Testis (tissue), 3 donors: ENCODE results near the gene CFAP90. TPM values are rescaled to one million over a fixed set of nuclear protein-coding genes. Genes with fewer than 3 reads are reported as not detected.

Source experiments
- DNase-seq: peaks from one replicate; pipeline ENCODE4 v3.0.0-alpha.2; 2019
- H3K27ac ChIP-seq, 2 donors: fragments of 200-600 bp; sonication (generic); one replicate each; pipeline ENCODE4 v1.5.1; 2019
- H3K27me3 ChIP-seq: fragments of 200-600 bp; sonication (generic); one replicate; pipeline ENCODE4 v1.5.1; 2019
- H3K36me3 ChIP-seq: fragments of 200-600 bp; sonication (generic); one replicate; pipeline ENCODE4 v1.5.1; 2017; ENCODE audit warnings: low read depth; ENCODE audit errors: missing control alignments
- H3K4me1 ChIP-seq: fragments of 200-600 bp; sonication (generic); one replicate; pipeline ENCODE4 v1.5.1; 2019
- H3K4me3 ChIP-seq, 2 donors: fragments of 200-600 bp; sonication (generic); one replicate each; pipeline ENCODE4 v1.5.1; 2017 to 2019
- H3K9me3 ChIP-seq: fragments of 200-600 bp; sonication (generic); one replicate; pipeline ENCODE4 v1.5.1; 2017
- CTCF ChIP-seq, 3 experiments: fragments of 450-650 bp in 2 of 3; fragments of 200-600 bp in 1 of 3; sonication (generic) in 1 of 3; IDR thresholded peaks; one replicate each; pipeline ENCODE4 v1.5.1; 2016 to 2019; ENCODE audit warnings: antibody characterized with exemption in 3 of 3, mild to moderate bottlenecking in 2 of 3, moderate library complexity in 1 of 3
- POLR2A ChIP-seq: fragments of 450-650 bp; IDR thresholded peaks from one replicate; pipeline ENCODE4 v1.6.1; 2017; ENCODE audit warnings: antibody characterized with exemption, mild to moderate bottlenecking, moderate library complexity
- WGBS, 2 donors: methylation state at CpG; one replicate each; pipeline ENCODE4 v1.1.5; 2018; 5-methylcytosine and 5-hydroxymethylcytosine counted together
- intact Hi-C: fragments of 100-400 bp; cut with DNase I; formaldehyde crosslinking; loops from one replicate; pipeline ENCODE4 v1.15.1; 2023; ENCODE audit warnings: low total_unique reads
- polyA plus RNA-seq: library from polyadenylated mRNA; stranded (reverse); fragments of 350-450 nt; fragmentation: Illumina TruSeq; extraction: RNeasy Lipid Tissue Mini Kit (QIAGEN cat#74804); gene quantifications from one replicate; pipeline ENCODE4 v1.2.3, GENCODE V29; 2014; ENCODE audit warnings: low read depth, low replicate concordance; ENCODE audit not compliant: insufficient read depth
- total RNA-seq, 2 donors: library from RNA; depleted of rRNA; stranded (reverse); fragments of >200 nt; gene quantifications; one replicate each; pipeline ENCODE4 v1.2.3, GENCODE V29; 2016

CFAP90 gene
- total and polyA plus RNA-seq, 3 donors from 2014 or later = 12.2 to 55.2 (median 33.0) TPM

GRCh38 chr5:7825630-7826029 is 25.3 kb downstream of the CFAP90 start:
- no peak overlapping the region for H3K27ac ChIP-seq
- WGBS, 2 donors = 65 to 72% methylated on average over 6 to 11 of the region's 11 CpGs
- no peak overlapping the region for H3K4me3 ChIP-seq
- H3K4me1 ChIP-seq = no peaks in the 10 kb centered on the region
- intact Hi-C loops = no loop called here
- no peaks in the 10 kb centered on the region for H3K9me3 ChIP-seq
- no peaks in the 10 kb centered on the region for H3K36me3 ChIP-seq
- no peaks in the 10 kb centered on the region for H3K27me3 ChIP-seq
- TF ChIP-seq POLR2A (no peak), CTCF (IDR thresholded peaks at IDR 0.05) (no peak)
- DNase-seq = no peak

GRCh38 chr5:7824995-7825394 is 25.9 kb downstream of the CFAP90 start:
- WGBS, 2 donors = 87 to 95% methylated on average over 6 to 18 of the region's 18 CpGs
- no peak for TF ChIP-seq POLR2A
- TF ChIP-seq CTCF (IDR thresholded peaks at IDR 0.05) = no peak
- H3K4me3 ChIP-seq = no peak overlapping the region
- no peaks in the 10 kb centered on the region for H3K27me3 ChIP-seq
- H3K36me3 ChIP-seq = no peaks in the 10 kb centered on the region
- DNase-seq = no peak
- no peaks in the 10 kb centered on the region for H3K4me1 ChIP-seq
- no peaks in the 10 kb centered on the region for H3K9me3 ChIP-seq
- intact Hi-C loops = no loop called here
- H3K27ac ChIP-seq = no peak overlapping the region

GRCh38 chr5:7823594-7823993 is 27.3 kb downstream of the CFAP90 start:
- intact Hi-C loops = no loop called here
- no peak for DNase-seq
- Histone ChIP-seq H3K36me3 (no peaks in the 10 kb centered on the region), H3K9me3 (no peaks in the 10 kb centered on the region), H3K4me1 (no peaks in the 10 kb centered on the region), H3K27ac (no peak overlapping the region), H3K4me3 (no peak overlapping the region), H3K27me3 (no peaks in the 10 kb centered on the region)
- TF ChIP-seq POLR2A (no peak), CTCF (IDR thresholded peaks at IDR 0.05) (no peak)
- WGBS, 2 donors = 67 to 76% methylated on average over 8 of the region's 8 CpGs

- Histone ChIP-seq H3K9me3 (no peaks in the 10 kb centered on the region), H3K27me3 (no peaks in the 10 kb centered on the region), H3K4me1 (no peaks in the 10 kb centered on the region), H3K36me3 (no peaks in the 10 kb centered on the region), H3K4me3 (no peak overlapping the region), H3K27ac (no peak overlapping the region)
- DNase-seq = no peak
- intact Hi-C loops = no loop called here
- TF ChIP-seq POLR2A = no peak
- TF ChIP-seq CTCF (IDR thresholded peaks at IDR 0.05) = no peak
- 84 to 92% methylated on average over 3 of the region's 3 CpGs for WGBS, 2 donors
These were observed 28.5 kb downstream of the CFAP90 start for GRCh38 chr5:7822449-7822848.

- no peak for TF ChIP-seq CTCF (IDR thresholded peaks at IDR 0.05)
- Histone ChIP-seq H3K4me3 (no peak overlapping the region), H3K4me1 (no peaks in the 10 kb centered on the region), H3K9me3 (no peaks in the 10 kb centered on the region), H3K36me3 (no peaks in the 10 kb centered on the region), H3K27ac (no peak overlapping the region), H3K27me3 (no peaks in the 10 kb centered on the region)
- intact Hi-C loops = no loop called here
- 63 to 70% methylated on average over 9 of the region's 9 CpGs for WGBS, 2 donors
- no peak for DNase-seq
These were observed 34.4 kb downstream of the CFAP90 start for GRCh38 chr5:7816535-7816901.
